NCI-H2107 treated with DMSO at 0.1 percent for 48 hours (cell line): Measurements from ENCODE around the gene USP44.
"Not testable (repeated sequence)": the region's sequence is repeated elsewhere in the genome, so short reads cannot be mapped to it uniquely, and the experiment has no call there.

Experiments used
- DNase-seq: peaks from one replicate; lab custom pipeline; 2025; ENCODE audit not compliant: unreplicated experiment; lab: John Stamatoyannopoulos, UW

Gene USP44

GRCh38 chr12:95511977-95512376 is 39.3 kb downstream of the USP44 start:
- no peak for DNase-seq

GRCh38 chr12:95509300-95509699 is 42.0 kb downstream of the USP44 start:
- no peak for DNase-seq

- no peak for DNase-seq
Measured at GRCh38 chr12:95506707-95507523, 44.4 kb downstream of the USP44 start.

- no peak for DNase-seq
Measured at GRCh38 chr12:95505039-95505438, 46.2 kb downstream of the USP44 start.

GRCh38 chr12:95504140-95504539 is 47.1 kb downstream of the USP44 start:
- DNase-seq, result no peak

GRCh38 chr12:95499772-95500171 is 51.5 kb downstream of the USP44 start:
- DNase-seq, result no peak

- no peak for DNase-seq
Measured at GRCh38 chr12:95498968-95499367, 52.3 kb downstream of the USP44 start.

- no peak for DNase-seq
Measured at GRCh38 chr12:95497031-95497430, 54.2 kb downstream of the USP44 start.

GRCh38 chr12:95495433-95495832 is 55.8 kb downstream of the USP44 start:
- DNase-seq, result no peak

- no peak for DNase-seq
Measured at GRCh38 chr12:95494888-95495287, 56.4 kb downstream of the USP44 start.

- no peak for DNase-seq
Measured at GRCh38 chr12:95492462-95492861, 58.8 kb downstream of the USP44 start.

GRCh38 chr12:95487024-95487423 is 64.3 kb downstream of the USP44 start:
- DNase-seq, result no peak

- DNase-seq, result no peak
Measured at GRCh38 chr12:95484524-95484923, 66.8 kb downstream of the USP44 start.

- not testable (repeated sequence) for DNase-seq
Measured at GRCh38 chr12:95482564-95482963, 68.7 kb downstream of the USP44 start.

GRCh38 chr12:95481888-95482287 is 69.4 kb downstream of the USP44 start:
- DNase-seq, result no peak

GRCh38 chr12:95481072-95481471 is 70.2 kb downstream of the USP44 start:
- DNase-seq, result no peak

- no peak for DNase-seq
Measured at GRCh38 chr12:95480230-95480629, 71.0 kb downstream of the USP44 start.

- no peak for DNase-seq
Measured at GRCh38 chr12:95474660-95474958, 76.7 kb downstream of the USP44 start.

GRCh38 chr12:95473884-95474659 is 77.2 kb downstream of the USP44 start, which contains the start of gene METAP2:
Gene METAP2, plus strand, starts transcription at chr12:95474152. Its CDS starts 28 bp downstream, at chr12:95474180.
- peak; percentile 91 for DNase-seq

GRCh38 chr12:95473231-95473883 is 77.9 kb downstream of the USP44 start:
- peak; percentile 46 for DNase-seq

- DNase-seq, result no peak
Measured at GRCh38 chr12:95470300-95470699, 81.0 kb downstream of the USP44 start.
